AG04449 (cell line): ENCODE measurements around the gene ARFGEF3.
A peak's percentile ranks its signal among the peaks of the same experiment; 100 is the strongest.

Experiments used
- CTCF ChIA-PET: fragments of 350-600 bp; formaldehyde crosslinking; extraction: SDS; loops from one replicate; lab custom pipeline; 2021; ENCODE audit warnings: antibody characterized with exemption; lab: Yijun Ruan, JAX
- POLR2A ChIA-PET: fragments of 400-600, 350-600 bp; formaldehyde crosslinking; extraction: SDS; loops from one replicate; lab custom pipeline; 2020; ENCODE audit warnings: antibody characterized with exemption, inconsistent platforms; lab: Yijun Ruan, JAX
- DNase-seq: peaks from one replicate; pipeline ENCODE4 v3.0.0-alpha.2; 2010; ENCODE audit warnings: low read depth, low spot score
- H3K4me3 ChIP-seq: 2 replicates; pipeline ENCODE4 v1.5.1; 2011; ENCODE audit warnings: low read depth, mild to moderate bottlenecking, control low read depth, low read length
- TF ChIP-seq, protein P1 (sequence below): IDR thresholded peaks from one replicate; pipeline ENCODE4 v1.5.1; 2011; ENCODE audit warnings: mild to moderate bottlenecking, moderate library complexity, low read length, control low read depth, inconsistent platforms; ENCODE audit not compliant: insufficient read depth; ENCODE audit errors: missing control alignments

Gene ARFGEF3

DNA sequence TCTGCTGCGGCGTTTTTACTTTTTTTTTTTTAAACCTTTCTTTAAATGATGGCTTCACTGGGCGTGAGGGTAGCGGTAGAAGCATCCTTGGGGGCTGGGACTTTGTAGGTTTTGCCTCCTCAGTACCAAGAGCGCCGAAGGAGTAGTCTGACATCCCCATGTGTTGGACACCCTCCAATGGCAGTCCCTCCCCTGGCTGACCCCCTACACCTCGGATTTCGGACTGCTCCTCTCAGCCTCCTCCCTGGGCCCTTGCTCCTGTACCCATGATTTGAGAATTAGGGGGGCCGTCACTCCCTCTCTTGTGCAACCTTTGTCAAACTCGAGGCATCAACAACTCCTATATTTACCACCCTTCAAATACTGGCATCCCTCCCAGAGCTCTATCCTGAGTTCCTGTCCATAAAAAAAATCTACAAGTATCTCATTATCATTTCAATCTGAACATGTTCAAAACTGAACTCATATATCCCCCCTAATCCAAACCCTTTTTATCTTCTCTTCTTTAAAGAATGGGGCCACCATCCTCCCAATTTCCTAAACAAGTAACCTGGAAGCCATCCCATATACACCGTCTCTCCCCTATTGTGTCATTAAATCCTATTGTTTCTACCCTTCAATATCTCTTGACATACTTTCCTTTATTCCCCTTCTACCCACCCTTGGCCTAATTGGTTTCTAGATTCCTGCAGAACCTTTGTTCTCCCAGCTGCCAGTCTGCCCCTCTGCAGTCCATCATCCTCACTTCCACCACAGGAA, 1.2 kb upstream of the ARFGEF3 start:
- ChIA-PET CTCF (no interaction called here), POLR2A (no interaction called here)
- no peak for DNase-seq
- no peak overlapping the region for H3K4me3 ChIP-seq
- TF ChIP-seq, protein P1, sequence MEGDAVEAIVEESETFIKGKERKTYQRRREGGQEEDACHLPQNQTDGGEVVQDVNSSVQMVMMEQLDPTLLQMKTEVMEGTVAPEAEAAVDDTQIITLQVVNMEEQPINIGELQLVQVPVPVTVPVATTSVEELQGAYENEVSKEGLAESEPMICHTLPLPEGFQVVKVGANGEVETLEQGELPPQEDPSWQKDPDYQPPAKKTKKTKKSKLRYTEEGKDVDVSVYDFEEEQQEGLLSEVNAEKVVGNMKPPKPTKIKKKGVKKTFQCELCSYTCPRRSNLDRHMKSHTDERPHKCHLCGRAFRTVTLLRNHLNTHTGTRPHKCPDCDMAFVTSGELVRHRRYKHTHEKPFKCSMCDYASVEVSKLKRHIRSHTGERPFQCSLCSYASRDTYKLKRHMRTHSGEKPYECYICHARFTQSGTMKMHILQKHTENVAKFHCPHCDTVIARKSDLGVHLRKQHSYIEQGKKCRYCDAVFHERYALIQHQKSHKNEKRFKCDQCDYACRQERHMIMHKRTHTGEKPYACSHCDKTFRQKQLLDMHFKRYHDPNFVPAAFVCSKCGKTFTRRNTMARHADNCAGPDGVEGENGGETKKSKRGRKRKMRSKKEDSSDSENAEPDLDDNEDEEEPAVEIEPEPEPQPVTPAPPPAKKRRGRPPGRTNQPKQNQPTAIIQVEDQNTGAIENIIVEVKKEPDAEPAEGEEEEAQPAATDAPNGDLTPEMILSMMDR = no peak

DNA sequence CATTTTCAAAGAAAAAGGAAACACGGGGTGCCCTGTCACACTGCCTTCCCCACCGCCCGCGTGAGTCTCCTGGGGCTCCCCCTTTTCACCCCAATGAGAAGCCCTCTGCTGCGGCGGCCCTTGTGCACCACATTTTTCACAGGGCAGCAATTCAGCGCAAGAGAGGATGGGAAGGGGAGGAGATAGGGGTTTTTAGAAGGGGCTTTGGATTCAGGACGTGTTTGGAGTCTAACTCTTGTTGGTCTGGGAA, 726 bp upstream of the ARFGEF3 start:
- TF ChIP-seq, protein P1 = no peak
- ChIA-PET CTCF (no interaction called here), POLR2A (no interaction called here)
- H3K4me3 ChIP-seq = no peak overlapping the region; the same call in 1 of the 2 replicates
- no peak for DNase-seq

DNA sequence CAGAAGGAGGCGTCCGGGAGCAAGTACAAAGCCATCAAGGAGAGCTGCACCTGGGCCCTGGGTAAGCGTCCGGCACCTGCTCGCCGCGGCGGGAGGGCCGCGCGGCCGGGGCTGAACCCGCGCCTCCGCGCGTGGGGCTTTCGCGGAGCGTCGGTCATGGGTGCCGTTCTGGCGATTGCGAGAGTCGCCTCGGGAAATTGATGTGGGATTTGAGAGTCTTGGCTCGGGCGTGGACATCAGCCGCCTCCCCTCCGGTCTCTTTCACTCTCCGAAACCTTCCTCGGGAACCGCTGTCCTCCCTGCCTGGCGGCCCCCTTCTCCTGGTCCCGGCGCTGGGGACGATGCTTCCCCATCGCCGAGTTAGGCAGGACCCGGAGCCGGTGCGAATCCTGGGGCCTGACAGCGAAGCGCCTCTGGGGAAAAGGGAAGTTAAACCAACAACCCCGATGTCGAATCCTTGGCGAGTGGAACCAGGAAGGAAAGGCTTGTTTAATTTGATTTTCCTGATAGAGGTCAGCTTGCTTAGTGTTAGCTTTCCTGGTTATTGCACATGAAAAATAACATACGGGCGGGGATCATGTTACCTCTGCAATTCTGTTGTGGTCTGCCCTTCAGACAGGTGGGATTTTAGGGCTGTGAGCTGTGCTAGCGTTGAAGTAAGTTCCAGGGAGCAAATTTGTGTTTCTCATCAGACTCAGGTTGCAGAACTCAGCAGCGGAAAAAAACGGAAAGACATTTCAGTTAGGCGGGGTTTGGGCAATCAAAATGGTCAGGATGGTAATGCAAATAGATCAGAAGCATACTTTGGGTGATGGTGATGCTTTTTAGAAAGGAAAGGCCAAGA, 594 bp downstream of the ARFGEF3 start:
- no peak for DNase-seq
- peak overlapping the region; percentile 53 for H3K4me3 ChIP-seq
- POLR2A ChIA-PET = no interaction called here
- TF ChIP-seq, protein P1 = no peak
- CTCF ChIA-PET = interaction anchor here (0.9 kb wide), 1 partner anchor 358 kb away, joined by 3 read pairs; no protein-coding TSS in a partner anchor

DNA sequence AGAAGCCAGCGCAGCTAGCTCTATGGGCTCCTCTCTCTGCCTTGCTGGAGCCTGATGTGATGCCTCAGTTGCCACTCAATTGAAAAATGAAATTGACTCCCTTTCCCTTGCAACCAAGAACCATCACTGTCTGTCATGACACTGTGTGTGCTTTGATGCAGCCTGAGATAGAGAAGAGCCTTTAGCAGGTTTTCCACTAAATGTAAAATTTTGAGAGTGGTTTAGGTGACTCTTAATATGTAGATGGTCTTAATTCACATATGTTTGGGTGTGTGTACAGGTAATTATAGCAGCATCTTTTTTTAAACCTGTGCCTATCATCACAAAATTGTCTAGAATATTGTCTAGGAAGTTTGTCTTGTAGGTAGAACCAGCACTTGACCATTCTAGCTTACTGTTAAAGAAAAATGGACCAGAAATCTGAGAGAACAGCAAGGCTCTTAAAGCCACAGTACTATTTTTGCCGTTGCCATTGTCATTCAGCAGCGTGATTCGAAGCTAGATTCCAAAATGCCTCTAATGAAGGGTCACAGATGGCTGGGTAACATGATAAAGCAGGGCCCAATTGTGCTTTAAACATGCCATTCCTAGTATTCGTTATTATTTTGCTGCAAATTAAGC, 1.3 kb downstream of the ARFGEF3 start:
- DNase-seq = no peak
- no peak overlapping the region for H3K4me3 ChIP-seq
- POLR2A ChIA-PET = no interaction called here
- TF ChIP-seq, protein P1 = no peak
- CTCF ChIA-PET = interaction anchor here (0.9 kb wide), 1 partner anchor 358 kb away, joined by 3 read pairs; no protein-coding TSS in a partner anchor

DNA sequence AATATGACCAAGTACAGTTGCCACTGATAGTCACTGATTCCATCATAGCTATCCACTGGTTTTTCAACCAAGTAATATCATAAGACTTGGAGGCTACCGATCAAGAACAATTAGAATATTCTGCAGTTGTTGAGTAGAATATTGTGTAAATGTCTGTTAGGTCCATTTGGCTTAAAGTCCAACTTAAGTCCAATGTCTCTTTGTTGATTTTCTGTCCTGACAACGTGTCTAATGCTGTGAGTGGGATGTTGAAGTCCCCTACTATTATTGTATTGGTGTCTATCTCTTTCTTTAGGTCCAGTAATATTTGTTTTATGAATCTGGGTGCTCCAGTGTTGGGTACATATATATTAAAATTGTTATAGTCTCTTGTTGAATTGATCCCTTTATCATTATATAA, 13.9 kb downstream of the ARFGEF3 start:
- TF ChIP-seq, protein P1 = no peak
- no peak for DNase-seq
- POLR2A ChIA-PET = no interaction called here
- no peak overlapping the region for H3K4me3 ChIP-seq
- CTCF ChIA-PET = no interaction called here

DNA sequence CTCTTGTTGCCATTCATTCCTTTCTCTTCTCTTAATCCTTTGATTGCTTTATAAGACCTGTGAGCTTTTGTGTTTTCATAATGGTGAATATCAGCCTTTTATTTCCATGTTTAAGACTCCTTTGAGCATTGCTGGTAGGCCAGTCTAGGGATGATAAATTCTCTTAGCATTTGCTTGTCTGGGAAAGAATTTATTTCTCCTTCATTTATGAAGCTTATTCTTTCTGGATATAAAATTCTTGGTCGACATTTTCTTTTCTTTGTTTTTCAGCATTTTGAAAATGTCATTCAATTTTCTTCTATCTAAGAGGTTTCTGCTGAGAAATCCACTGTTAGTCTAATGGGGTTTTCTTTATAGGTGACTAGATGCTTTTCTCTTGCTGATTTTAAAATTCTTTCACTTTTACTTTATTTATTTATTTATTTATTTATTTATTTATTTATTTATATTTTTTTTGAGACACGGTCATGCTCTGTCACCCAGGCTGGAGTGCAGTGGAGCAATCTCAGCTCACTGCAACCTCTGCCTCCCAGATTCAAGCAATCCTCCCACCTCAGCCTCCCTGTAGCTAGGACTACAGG, 15.0 kb downstream of the ARFGEF3 start:
- TF ChIP-seq, protein P1 = no peak
- CTCF ChIA-PET = no interaction called here
- POLR2A ChIA-PET = no interaction called here
- DNase-seq = no peak
- H3K4me3 ChIP-seq = no peak overlapping the region
